GM18505 (cell line): ENCODE measurements around the gene COMMD3.

Experiments
- ATAC-seq: cut with Tn5 transposase; IDR thresholded peaks from one replicate; pipeline ENCODE4 v1.9.1; 2021; ENCODE audit not compliant: unreplicated experiment
- POLR2A ChIP-seq: IDR thresholded peaks from 4 replicates; pipeline ENCODE4 v1.6.1; 2011; ENCODE audit warnings: borderline replicate concordance; ENCODE audit not compliant: insufficient read depth, insufficient read length; ENCODE audit errors: extremely low read depth

Gene COMMD3

DNA sequence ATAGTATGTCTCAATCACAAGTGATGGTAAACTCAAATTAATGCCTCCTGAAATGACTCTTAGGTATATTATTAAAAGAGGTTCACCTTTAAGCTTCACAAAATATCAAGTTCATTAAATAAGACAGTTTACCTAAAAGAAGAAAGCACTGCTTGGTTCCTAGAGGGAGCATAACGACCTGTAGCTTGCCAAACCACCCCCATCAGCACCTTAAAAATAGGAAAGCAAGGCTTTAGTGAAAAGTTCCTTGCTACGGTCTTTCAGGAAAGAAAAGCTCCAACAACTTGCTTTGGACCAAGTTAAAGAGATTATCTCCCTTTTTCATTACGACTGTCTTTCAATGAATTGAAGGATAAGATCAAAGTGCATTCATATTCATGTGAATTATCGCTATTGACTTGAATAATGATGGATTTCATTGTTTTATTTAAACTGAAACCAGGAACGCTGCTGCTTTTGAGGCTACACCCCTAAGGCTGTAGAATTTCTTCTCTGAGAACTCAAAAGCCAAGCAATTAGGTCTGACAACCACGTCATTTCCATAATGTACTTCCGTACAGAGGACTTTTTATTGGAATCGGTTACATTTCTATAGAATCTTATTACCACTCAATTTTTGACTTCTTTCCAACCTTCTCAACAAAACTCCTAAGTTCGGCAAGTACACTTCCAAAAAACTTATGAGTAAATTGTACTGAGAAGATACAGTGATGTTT, 22.2 kb downstream of the COMMD3 start:
- no peak for ATAC-seq
- TF ChIP-seq POLR2A, result no peak

DNA sequence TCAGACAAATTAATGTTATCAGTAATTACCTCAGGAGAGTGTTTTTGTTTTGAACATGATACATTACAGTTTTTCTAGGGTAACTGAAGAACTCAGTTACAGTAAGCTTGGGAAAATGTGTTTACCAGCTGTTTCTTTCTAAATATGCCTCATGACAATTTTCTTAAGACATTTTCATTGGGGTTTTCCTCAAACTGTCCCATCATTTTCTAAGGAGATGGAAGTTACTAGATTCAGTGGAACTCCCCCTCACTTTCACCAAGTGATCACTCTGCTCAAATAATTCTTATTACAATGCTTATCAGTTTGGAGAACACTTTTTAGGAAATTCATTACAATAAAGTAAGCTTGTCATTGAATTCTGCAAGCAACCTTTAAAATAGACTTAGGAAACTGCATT, 22.7 kb downstream of the COMMD3 start:
- TF ChIP-seq POLR2A, result no peak
- ATAC-seq, result no peak

DNA sequence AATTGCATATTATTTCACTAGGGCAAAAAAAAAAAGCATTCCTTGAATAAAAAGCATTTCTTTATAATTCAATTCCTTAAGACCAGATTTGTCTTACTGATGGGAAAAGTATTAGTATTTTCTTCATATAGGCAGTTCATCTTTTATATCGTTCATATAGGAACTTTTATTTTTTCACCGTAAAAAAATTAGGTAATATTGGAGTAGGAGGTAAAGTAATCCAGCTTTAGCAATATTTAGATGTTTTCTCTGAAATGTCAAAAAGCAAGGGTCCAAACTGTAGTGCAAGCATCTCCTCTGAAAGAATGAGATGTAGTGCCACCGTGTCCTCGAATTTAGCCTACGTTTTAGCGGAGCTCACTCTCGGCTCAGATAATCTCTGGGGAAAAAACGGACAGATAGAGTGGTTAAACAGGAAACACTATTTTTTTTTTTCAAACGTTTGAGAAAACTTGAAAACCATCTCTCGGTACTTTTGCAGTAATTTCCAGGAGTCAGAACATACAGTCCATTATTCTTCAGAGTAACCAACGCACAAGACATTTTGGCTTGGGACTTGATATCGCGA, 23.7 kb downstream of the COMMD3 start:
- TF ChIP-seq POLR2A, result no peak
- ATAC-seq, result no peak

DNA sequence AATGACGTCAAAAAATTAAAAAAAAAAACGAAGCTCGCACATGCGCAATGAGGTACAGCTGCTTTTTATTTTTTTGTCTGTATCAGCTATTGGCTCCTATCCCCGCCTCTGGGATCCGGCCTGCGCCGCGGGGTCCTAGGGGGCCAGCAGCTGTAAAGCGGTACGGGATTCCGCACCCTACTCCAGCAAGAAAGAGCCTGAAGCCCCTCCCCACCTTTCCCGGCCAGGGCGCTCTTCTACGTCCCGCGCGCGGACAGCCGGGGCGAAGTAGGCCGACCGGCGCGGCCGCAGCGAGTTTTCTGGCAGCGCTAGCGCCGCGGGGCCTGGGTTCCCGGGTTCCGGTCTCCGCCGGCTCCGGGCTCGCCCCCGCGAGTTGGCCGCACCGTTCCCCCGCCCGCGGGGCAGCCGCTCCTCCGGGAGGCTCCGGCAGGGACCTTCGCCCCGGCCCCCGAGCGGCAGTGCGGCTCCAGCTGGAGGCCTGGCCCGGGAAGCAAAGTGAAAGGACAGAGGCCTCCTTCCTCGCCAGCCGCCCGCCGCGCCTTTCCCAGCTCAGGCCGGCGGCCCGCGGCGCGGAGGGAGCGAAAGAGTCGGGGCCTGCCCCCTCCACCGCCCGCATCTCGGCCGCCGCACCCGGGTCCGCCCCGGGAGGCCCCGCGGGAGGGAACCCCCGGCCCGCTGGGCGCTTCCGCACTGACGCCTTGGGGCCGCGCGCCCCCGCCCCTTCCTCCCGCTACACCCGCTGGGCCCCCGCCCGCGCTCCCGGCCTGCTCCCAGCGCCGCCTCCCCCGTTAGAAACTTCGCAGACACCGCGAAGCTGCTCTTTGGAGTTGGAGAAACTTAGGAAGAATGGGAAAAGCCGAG, 24.4 kb downstream of the COMMD3 start:
- TF ChIP-seq POLR2A, result peak; percentile 72
- peak; percentile 50 for ATAC-seq

DNA sequence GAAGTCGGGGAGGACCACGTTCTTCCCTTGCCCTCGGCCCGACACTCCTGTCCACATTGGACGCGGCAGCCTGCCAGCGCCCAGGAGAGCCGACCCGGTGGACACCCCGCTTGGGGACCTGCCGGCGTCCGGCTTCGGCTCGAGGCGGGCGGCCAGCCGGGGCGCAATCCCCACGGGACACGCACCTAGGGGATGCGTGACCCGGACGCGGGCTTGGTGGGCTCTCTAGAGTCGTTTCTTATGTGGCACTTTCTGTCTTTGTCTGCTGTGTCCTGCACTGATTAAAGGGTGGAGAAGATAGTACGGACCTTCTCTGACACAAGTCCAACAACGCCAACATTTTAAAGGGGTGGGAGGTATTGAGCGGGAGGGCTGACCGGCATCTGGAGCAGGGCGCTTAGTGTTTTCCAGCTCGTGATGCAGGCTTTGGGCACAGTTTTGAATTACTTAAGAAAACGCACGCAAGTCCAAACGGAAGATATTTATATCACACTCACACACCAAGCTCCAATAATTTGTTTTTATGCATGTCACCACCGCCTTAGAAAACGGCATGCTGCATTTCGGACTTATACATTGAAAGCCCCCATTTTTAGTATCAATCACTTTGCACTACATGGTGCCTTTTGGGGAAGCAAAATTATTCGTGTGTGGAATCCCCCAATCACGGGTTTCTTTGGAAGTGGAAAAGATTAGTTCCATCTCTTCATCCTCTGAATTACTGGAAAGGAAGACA, 25.2 kb downstream of the COMMD3 start:
- ATAC-seq, result peak; percentile 9
- no peak for TF ChIP-seq POLR2A

DNA sequence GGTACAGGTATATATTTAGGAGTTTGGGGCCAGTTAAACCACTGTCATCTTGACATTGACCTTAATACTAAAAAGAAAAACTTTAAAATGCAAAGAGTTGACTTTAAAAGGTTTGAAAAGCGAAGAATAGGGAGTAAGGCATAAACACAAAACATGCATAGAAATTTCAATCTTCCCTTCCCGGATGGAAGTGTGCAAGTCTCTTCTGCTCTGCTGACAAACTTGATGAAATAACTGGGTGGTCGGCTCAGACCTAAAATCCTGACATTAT, 25.7 kb downstream of the COMMD3 start:
- no peak for ATAC-seq
- TF ChIP-seq POLR2A, result no peak

DNA sequence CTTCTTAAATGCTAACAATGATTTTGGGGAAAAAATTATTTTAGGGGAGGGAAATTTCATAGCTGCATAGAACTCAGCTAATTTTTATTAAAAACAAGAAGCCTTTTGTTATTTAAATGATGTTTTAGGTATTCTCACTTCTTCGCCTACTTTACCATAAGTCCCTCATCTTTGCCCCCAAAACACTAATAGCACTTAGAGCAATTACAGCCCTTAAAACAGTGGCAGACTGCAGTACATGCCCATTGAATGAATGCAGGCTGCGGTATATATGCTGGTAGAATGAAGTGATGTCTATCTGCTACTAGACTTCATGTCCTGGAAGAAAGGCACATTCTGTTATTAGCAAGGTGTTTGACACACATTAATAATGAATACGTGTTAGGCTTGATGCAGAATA, 26.2 kb downstream of the COMMD3 start:
- no peak for ATAC-seq
- TF ChIP-seq POLR2A, result no peak

DNA sequence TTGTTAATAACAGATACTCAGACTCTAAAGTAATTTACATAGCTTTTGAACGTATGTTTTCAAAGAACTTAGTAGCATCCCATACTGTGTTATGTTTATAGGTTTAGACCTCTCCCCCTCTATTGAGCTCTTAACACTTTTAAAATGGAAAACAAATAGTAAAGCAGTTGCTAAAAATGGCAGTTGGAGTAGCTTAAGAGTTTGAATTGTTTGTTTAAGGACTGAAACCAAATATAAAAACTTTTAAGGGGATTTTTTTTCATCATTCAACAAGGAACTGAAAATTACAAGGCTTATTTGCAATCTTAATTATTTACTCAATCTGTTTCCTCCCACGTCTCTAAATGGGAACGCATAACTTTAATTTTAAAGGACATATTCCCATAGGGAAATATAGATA, 27.5 kb downstream of the COMMD3 start:
- TF ChIP-seq POLR2A, result no peak
- no peak for ATAC-seq

DNA sequence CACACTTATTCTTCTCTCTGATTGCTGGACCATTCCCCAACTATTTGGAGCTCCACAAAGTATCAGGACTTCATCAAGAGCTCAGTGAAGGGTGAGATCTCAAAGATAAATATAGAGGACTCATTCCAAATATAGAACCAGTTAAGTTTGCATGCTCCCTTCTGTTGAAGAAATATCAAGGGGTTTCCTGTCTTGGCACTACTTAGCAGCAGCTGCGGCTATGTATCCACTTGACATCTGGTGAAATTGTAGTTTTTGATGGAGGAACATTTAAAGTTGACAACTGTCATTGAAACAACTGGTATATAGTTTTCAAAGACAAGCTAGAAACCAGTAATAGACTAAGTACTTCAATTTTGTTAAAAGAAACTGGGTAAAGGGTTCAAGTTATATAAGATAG, 28.1 kb downstream of the COMMD3 start:
- no peak for TF ChIP-seq POLR2A
- no peak for ATAC-seq

DNA sequence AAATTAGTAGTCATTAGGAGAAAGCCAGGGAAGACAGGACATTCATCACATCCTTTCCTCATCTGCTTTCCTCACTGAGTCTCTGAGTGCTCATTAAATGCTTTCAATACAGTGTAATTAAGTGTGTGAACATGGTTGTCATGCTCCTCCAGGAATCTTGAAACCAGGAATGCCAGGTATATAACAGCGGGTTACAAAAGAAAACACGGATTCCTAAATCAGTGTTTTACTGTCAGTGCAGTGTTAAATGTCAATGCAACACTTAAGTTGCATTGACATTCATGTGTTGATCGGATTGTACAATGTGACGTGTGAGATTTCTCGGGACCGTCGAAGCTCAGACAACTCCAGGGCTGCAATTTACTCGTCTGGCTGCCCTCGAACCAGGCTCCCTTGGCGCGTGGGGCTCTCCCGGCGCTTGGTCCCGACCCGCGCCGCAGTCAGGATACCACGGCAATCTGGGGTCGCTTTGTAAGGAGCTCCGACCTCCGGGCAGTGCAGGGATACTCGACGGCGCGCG, 28.7 kb downstream of the COMMD3 start:
- no peak for TF ChIP-seq POLR2A
- no peak for ATAC-seq

DNA sequence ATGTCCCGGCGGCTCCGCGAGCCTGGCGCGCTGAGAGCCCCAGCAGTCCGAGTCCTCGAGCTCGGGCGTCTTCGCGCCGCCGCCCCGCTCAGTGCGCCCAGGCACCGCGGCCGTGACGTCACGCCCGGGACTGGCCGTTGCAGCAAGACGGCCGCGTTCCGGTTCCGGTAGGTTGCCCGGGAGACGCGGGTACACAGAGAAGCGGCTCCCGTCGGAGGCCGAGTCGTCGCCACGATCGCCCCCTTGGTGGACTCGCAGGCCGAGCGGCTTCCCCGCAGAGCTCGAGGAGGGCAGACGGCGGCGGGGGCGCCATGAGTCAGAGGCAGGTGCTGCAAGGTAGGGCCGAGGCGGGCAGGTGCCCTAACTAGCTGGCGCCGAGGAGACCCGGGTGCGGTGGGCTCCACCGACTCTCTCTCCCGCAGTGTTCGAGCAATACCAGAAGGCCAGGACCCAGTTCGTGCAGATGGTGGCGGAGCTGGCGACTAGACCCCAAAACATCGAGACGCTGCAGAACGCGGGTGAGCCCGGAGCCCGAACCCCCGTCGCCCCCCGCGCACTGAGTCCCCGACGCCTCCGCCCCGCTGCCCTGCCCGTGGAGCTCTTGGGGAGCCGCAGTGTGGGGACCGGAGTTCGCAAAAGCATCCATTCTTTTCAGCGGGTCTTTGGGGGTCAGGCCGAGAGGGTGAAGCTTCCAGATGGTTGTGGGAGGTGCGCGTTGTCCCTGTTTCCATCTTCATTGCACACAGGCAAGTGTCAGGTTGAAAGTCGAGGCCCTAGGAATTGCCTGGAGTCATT, 29.3 kb downstream of the COMMD3 start, which contains the start of gene SPAG6:
Gene SPAG6, plus strand, starts transcription at position 196 of the 795 bp plus-strand sequence. Its CDS starts 116 bp downstream, at position 312.
- peak; percentile 21 for TF ChIP-seq POLR2A
- ATAC-seq, result no peak

DNA sequence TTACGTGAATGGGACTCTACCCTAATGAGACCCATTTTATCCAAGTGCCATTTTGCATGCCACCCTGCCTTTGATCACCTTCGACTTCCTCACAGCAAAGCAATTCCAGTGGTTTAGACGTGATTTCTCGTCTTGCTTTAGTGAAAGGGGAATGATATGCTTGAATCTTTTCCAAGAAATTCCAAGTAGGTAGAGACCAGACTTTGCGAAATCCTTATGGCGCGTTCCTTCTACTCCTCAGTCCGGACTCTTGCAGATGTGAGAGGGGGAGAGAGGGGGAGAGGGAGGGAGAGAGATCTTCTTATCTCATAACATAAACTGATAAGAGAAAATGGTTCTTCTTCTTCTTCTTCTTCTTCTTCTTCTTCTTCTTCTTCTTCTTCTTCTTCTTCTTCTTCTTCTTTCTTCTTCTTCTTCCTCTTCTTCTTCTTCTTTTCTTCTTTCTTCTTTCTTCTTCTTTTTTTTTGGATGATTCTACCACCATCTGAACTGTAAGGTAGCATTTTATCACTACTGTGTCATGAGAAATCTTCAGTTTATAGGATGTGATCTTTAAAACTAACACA, 30.0 kb downstream of the COMMD3 start:
- no peak for TF ChIP-seq POLR2A
- ATAC-seq, result no peak
